GM19468 (cell line): ENCODE data around the gene MINDY4.

Source experiments
- ATAC-seq: cut with Tn5 transposase; IDR thresholded peaks from one replicate; pipeline ENCODE4 v1.9.1; 2021; ENCODE audit warnings: mild to moderate bottlenecking, moderate library complexity, moderate number of reproducible peaks; ENCODE audit not compliant: unreplicated experiment; ENCODE audit errors: extremely low read depth

Gene MINDY4

DNA sequence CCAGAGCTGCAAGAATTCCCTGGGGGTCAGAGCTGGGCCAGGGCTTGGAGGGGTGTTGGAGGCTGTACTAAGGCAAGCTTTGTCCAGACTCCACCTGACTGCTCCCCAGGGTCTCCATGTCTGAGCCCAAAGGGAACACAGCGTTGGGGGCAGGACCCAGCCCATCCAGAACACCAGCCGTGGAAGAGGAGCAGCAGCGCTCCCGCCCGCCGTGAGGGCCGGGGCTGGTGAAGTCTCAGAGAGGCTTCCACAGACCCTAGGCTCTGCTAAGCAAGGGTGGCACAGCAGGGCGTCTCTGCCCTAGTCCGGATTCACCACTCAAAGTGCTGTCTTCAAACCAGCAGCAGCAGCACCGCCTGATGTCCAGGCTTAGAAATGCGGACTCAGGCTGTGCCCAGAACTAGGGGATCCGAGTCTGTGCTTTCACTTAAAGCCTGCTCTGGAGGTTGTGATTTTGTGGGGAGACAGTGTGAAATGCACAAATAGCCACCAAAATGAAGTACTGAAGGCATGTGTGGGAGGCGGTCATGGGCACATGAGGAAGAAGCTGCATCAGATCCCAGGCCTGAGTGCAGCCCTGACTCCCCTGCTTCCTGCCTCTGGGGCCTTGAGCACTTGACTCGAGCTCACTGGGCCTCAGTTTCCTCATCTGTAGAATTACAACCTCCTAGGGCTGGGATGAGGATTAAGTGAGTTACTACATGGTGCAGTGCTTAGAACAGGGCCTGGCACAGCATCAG lies 123.8 kb downstream of the MINDY4 start:
- no peak for ATAC-seq

DNA sequence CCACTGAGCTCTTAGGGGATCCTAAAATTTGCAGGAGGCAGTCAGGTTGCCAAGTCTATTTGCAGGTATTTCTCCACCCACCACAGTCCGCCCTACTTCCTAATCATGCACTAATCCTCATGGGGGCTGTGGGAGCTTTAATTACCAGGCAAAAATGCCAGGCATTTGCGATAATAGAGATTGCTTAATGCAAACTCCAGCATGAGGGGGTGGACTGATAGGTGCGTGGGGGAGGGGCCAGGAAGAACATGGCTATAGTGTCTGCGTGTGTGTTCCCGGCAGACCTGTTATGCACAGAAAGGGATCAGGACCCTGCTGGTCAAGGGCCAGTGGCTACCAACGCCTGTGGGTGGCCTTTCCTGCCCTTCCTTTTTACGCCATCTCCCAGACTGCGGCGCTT lies 124.8 kb downstream of the MINDY4 start:
- ATAC-seq, result no peak

DNA sequence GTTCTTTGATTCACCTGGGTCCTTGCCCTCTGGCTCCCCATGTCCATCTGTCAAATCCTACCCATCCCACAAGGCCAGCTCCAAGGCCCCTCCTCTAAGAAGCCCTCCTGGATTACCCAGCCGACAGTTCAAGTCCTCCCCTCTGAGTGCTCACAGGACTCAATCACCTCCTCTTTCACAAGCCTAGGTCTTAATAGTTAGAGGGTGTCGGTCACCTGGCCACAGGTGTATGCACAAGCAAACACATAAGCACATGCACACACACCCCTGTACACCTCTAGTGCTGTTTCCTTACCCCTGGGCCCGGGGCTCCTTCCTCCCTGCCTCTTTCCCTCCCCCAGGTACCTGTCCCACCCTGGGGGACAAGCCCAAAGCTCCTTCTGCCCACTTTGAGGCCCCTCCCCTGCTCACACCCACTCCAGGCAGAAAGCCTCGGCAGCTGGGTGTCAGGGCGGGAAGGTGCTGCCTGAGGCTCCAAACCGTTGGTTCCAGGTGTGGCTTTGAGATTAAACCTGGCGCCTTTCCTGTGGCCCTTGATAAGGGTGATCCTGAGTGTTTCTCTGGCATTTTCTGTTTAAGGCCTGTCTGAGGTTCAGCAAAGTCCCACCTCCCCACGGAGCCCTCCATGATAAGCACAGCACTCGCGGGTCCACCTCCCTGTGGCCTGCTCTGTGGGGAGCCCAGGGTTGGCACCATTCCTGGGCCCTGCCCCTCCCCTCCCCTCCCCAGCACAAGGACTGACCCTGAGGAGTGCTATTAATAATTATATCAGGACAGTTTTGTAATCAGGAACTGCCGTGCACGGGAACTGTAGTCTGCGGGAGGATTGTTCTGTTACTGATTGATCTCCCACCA lies 125.8 kb downstream of the MINDY4 start:
- no peak for ATAC-seq

DNA sequence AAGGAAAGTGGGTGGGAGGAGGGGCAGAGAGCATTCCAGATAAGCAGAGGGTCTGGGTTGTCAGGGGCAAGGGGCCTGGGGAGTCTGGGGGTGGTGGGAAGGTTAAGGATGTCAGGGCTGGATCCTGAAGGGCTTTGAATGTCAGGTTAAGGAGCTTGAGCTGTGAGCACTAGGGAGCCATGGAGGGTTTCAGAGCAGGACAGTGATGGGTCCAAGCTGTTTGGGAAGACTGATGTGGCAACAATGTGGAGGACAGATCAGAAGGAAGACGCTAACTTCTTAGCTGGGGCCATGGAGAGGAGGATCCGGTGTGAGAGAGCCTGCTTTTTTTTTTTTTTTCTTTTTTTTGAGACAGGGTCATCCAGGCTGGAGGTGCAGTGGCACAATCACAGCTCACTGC lies 126.6 kb downstream of the MINDY4 start:
- ATAC-seq, result no peak

DNA sequence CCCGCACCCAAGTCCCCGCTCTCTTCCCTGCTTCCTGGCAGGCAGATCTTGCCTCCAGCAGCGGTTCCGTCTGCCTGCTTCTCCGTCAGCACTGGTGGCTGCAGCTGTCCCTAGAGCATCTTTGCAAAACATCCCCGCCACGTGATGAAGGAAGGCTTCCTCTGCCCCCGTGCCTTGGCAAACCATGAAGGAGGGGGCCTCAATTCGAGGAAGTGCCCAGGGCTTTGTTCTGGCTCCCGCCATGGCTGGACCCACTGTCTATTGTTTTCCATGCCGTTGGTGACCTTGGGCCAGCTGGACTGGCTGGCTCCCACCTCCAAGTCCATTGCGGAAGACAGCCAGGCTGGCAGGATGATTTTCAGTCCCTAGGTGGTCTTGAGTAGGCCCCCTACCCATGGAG lies 127.2 kb downstream of the MINDY4 start:
- ATAC-seq, result no peak

GRCh38 chr7:30899066-30899465 lies 127.8 kb downstream of the MINDY4 start:
- ATAC-seq, result no peak

DNA sequence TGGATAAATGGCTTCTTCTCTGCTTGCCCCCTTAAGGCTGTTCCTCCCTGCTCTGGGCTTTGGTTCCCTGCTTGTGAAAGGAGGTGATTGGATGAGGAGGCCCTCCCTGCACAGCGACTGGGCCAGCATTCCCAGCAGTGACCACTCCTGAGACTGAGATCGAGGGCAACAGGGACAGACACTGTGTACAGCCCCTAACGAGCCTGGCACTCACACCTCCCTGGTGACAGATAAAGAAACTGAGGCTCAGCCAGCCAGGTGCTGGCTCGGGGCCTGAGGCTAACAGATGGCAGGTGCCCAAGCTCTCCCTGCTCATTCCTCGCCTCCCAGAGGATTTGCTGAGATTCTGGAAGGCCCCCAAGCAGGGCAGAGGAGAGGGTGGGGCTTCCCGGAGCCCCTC lies 128.4 kb downstream of the MINDY4 start:
- ATAC-seq, result no peak

- no peak for ATAC-seq
Observed at GRCh38 chr7:30900053-30900452, 128.8 kb downstream of the MINDY4 start.

GRCh38 chr7:30900803-30901362 lies 129.7 kb downstream of the MINDY4 start:
- no peak for ATAC-seq

- ATAC-seq, result no peak
Observed at GRCh38 chr7:30901856-30902255, 130.6 kb downstream of the MINDY4 start.

GRCh38 chr7:30902466-30902865 lies 131.2 kb downstream of the MINDY4 start:
- no peak for ATAC-seq

DNA sequence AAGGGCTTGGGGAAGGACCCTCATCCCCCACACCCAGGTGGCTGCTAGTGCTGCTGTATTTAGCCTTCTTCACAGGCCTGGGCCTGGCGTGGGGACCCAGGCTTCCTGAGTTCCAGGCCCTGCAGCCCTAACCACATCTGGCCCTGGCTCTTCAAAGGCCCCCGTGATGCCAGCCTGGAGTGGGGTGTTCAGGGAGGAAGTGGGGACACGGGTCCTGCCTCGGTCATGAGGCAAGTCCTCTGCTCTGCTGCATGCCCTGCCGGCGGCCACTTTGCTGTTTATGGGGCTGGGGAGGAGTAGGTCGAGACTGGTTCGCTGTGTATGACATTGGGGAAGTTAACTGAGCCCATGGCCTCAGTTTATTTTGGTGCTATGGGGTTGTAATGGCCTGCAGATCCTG lies 131.9 kb downstream of the MINDY4 start:
- no peak for ATAC-seq

DNA sequence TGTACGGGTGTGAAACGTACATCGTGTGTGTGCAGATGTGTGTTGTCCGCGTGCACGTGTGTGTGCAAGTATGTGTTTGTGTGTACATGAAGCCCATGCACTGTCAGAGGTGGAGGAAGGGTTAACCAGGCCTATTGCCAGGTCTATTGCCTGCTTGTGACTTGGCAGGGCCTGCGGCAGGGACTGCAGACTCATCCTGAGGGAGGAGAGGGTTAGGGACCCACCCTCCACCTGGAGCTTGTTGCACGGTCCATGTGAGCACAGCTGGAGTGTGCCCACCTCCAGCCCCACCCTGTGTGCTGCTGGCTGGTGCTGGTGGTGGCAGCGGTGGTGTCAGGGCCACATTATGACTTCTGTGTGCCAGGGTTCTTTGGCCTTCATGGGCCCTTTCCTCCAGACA lies 133.3 kb downstream of the MINDY4 start:
- ATAC-seq, result no peak

DNA sequence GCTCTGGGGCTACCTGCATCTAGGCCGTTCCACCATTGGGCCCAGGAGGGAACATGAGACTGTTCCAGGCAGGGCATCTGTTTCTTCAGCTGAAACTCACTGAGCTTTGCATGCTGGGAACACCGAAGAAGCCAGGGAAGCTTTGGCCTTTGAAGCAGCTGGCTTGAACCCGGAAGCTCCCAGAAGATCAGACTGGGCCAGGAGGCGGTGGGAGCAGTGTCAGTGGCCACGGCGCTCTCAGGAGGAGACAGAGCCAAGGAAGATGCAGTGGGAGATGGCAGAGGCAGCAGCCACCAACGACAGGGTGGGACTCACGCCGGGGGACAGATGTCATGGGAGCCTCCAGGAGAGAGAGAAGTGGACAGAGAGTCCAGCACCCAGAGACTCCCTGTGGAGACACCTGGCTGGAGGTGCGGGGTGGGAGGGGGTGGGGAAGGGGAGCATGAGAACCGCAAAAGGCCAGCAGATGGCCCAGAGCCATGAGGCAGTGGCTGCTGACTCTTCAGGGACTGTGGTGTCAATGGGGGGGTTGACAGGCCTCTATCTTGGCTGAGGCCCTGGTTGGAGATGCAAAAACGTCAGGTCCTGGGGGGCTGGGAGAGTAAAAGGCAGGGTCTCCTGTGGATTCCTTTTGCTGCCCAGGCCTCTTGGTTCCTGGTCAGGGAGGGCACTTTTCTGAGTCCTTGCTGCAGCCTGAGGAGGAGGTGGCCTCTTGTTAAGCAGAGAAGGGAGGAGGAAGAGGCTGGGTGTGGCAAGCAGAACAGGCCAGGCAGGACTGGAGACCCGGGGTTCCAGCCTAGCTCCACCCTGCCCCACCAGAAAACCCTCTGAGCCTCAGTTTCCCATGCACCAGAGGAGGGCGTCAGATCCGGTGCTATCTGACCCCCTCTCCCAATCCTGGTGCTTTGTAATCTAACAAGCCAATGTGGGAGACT lies 134.1 kb downstream of the MINDY4 start:
- no peak for ATAC-seq

DNA sequence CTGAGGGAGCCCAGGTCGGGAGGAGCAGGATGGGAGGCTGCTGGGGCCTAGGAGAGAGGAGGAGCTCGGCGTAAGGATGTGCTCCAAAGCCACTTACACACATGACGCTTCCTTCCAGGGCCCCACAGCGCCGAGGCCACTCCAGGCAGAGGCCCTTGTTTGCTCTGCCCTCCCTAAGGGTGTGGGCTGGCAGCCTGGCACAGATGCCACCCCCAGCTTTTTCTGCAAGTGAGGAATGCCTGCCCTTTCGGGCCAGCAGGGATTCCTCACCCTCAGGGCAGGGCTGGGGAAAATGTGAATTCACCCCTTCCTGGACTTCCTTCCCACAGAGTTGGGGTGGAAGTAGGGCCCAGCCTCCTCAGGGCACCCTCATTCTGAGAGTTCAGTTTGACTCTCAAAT lies 134.8 kb downstream of the MINDY4 start:
- ATAC-seq, result no peak

- no peak for ATAC-seq
Observed at GRCh38 chr7:30906515-30907240, 135.5 kb downstream of the MINDY4 start.

GRCh38 chr7:30907527-30908267 lies 136.5 kb downstream of the MINDY4 start:
- no peak for ATAC-seq

- ATAC-seq, result no peak
Observed at GRCh38 chr7:30908681-30909080, 137.5 kb downstream of the MINDY4 start.

GRCh38 chr7:30909431-30909830 lies 138.2 kb downstream of the MINDY4 start:
- no peak for ATAC-seq
